Measurements from ENCODE around the gene AOPEP.

DNA sequence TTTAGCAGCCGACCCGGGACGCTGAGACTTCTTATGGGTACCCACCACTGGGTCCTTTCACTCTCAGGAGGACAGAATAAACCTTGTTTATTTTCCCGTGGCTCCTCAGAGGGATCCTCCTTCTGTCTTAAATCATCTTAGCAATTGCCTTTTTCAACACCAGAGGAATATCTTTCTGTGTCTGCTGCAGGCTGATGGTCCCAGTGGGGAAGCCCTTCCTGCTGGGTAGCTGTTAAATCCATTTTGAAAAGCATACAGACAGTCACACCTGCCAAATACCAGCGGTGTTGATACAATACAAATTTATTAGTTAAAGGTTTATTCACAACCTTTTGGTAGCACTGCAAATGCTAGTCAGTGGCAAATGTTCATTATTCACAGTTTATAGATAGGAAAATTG lies 222.9 kb downstream of the AOPEP start:
- TF ChIP-seq, protein P1, sequence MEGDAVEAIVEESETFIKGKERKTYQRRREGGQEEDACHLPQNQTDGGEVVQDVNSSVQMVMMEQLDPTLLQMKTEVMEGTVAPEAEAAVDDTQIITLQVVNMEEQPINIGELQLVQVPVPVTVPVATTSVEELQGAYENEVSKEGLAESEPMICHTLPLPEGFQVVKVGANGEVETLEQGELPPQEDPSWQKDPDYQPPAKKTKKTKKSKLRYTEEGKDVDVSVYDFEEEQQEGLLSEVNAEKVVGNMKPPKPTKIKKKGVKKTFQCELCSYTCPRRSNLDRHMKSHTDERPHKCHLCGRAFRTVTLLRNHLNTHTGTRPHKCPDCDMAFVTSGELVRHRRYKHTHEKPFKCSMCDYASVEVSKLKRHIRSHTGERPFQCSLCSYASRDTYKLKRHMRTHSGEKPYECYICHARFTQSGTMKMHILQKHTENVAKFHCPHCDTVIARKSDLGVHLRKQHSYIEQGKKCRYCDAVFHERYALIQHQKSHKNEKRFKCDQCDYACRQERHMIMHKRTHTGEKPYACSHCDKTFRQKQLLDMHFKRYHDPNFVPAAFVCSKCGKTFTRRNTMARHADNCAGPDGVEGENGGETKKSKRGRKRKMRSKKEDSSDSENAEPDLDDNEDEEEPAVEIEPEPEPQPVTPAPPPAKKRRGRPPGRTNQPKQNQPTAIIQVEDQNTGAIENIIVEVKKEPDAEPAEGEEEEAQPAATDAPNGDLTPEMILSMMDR (IDR thresholded peaks at IDR 0.05): no peak
- no peak for TF ChIP-seq POLR2A (IDR thresholded peaks at IDR 0.05)

Data from heart left ventricle (tissue), 13 donors.